Kidney glomerular epithelial cell (primary cell): ENCODE measurements around the gene RAB3IP.
A peak's percentile ranks its signal among the peaks of the same experiment; 100 is the strongest.

Experiments used
- DNase-seq: peaks from one replicate; lab custom pipeline; 2025; lab: John Stamatoyannopoulos, UW

RAB3IP gene, protein sequence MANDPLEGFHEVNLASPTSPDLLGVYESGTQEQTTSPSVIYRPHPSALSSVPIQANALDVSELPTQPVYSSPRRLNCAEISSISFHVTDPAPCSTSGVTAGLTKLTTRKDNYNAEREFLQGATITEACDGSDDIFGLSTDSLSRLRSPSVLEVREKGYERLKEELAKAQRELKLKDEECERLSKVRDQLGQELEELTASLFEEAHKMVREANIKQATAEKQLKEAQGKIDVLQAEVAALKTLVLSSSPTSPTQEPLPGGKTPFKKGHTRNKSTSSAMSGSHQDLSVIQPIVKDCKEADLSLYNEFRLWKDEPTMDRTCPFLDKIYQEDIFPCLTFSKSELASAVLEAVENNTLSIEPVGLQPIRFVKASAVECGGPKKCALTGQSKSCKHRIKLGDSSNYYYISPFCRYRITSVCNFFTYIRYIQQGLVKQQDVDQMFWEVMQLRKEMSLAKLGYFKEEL

DNA sequence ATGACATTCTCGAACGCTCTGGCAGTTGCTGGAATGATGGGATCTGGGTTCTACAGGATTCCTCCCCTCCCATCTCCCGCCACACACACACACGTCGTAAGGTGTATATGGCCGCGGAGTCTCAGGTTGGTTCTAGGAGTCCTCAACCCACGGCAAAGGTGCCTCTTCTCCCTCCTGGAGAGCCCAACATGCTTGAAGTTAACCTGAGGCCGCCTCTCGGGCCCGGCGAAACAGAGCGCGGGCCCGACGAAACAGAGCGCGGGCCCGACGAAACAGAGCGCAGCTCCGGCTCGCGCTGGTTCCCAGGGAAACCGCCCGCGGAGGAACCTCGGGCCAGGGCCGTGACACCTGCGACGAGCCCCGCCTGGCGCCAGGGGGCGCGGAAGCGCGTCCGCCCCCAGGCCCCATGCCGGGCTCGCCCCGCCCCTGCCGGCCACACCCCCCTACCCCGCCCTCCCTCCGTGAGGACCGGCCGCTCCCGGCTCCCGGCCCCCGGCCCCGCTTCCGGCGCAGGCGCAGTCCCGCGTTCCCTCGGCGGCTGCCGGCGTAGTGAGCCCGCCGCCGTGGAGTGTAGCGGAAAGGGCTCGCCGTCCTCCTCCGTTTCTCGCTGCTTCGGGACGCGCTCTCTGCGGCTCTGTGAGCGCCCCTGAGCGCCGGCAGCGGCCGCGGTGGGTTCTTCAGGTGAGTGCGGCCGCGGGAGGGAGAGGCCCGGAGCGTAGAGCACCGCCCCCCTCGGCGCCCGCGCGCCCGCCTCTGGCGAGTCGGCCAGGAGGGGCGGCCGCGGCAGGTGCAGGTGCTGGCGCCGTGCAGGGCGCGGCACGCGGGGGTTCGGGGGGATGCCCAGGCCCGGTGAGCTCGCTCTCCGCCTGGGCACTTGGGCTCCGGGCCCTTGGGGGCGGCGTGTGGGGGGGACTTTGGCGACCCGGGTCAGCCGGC, at the start of gene RAB3IP:
RAB3IP (plus strand) TSS at position 510 of the 936 bp plus-strand sequence. CDS start 16,549 bp downstream, outside the sequence.
- peak; percentile 67 for DNase-seq

DNA sequence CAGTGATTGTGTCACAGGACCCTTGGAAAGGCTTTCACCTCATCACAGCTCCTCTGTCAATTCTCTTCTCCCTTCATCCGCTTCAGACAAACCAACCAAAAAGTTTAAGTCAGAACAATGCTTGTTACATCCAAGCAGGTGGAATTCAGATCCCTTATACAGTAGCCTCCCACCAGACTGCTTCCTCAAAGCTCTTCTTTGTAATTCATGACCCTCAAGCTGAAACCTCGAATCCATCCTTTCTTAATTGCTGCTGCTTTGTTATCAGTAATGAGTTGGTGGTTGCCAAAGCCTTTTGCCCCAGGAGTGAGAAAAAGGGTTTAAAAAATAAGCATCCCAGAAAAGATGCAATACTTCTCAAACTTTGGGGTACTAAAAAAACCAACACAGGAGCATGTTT, 49.0 kb upstream of the RAB3IP start:
- DNase-seq: peak; percentile 55

DNA sequence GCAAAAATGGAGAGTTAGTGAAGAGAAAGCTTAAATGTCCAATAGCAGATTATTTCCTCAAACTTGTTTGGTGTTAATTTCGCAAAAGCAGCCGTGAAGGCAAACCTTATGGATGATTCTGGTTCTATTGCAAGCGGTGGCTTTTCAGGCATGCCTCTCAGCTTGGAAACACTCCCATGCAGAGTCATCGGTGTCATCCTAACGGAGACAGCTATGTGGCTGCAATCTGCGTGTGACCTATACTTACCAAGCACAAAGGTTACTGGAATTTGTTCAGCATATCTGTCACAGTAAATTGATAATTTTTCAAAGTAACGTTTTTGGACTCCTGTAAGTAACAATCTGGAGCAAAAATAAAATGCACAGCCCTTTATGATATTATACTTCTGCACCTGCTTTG, 44.5 kb upstream of the RAB3IP start:
- no peak for DNase-seq

DNA sequence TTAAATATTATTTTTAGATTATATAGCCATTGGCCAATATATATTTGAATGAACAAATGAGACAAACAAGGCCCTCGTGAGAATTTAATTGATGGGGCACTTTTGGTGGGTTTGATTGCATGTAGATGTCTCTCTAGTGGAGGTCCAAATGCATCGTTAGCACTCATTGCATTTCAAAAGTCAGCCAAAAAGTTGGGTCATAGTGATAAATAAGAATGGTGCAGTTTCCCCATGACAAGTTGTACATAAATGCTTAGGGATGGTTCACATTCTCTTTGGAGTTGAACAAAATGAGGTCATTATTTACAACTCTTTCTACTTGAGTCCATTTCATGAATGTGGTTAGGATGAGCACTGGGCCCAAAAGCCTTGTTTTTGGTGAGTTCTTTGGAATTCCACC, 40.6 kb upstream of the RAB3IP start:
- no peak for DNase-seq

DNA sequence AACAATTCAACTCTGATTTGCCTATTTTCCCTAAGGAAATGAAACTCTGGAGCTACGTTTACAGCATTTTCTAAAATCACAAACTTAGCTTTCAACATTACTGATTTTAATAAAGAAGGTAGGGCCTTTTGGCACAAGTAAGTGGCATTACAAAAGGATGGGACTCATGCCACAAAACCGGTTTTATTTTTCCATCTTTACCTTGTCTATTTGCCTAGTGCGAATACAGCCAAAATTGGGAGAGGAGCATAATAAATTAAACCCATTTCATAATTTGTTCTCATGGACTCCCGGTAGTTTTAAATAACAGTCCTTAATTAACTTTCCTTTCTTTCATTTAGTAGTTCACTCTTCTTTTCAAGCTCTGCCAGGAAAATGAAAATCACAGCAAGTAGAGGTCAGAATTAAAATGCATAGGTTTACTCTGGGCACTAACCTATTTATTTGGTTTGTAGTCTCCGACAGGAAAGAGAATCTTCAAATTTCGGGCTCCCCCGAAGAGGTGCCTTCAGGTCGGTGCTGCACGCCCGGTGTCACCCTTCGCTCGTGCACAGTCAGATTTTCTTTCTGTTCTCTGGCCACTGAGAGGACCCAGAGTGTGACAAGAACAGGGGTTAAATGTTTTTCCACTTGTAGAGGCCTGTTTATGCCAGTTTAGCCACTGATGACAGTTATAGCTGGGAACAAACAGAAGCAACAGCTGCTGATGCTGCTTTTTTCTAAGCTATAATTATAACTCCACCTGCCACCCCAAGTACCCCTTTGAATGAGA, 39.7 kb upstream of the RAB3IP start, which contains the start of gene BEST3:
BEST3 (minus strand) TSS at position 535 of the 772 bp plus-strand sequence. CDS start 1,505 bp downstream, outside the sequence.
- DNase-seq: no peak

DNA sequence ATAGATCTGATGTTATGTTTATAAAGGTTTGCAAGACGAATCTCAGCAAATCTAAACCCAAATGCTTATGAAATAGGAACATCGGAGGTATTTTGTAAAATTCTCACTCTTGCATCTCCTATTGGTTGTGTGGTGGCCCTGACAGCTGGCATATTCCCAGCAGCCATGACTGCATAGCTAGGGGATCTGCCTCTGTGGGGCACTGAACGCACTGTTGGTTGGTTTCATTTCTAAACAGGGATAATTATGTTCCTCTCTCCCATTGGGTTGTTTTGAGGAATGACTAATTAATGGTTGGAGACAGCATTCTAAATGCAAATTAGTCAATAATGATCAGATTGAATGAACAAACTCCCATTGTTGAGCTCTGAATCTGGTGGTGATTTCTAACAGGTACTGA, 36.8 kb upstream of the RAB3IP start:
- no peak for DNase-seq

DNA sequence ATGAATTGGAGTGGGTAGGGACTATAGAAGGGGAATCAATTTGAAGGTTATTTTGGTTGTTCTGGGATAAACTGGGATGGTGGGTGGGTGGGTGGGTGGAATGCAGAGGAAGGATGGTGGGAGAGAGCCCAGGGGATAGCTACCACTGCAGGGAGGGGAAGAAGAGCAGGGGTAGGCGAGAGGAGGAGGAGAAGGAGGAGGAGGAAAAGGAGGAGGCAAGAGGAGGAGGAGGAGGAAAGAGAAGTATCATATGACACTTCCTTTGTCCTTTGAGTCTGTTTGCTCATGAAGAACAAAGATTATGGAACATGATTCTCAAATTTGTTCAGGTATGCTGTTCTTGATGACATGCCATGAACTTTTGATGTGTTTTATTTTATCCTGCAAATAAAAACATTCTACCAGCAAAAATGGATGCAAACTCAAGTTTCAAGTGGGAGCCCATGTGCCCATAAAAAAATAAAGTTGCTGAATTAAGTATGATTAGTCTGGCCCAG, 35.5 kb upstream of the RAB3IP start:
- DNase-seq: no peak

DNA sequence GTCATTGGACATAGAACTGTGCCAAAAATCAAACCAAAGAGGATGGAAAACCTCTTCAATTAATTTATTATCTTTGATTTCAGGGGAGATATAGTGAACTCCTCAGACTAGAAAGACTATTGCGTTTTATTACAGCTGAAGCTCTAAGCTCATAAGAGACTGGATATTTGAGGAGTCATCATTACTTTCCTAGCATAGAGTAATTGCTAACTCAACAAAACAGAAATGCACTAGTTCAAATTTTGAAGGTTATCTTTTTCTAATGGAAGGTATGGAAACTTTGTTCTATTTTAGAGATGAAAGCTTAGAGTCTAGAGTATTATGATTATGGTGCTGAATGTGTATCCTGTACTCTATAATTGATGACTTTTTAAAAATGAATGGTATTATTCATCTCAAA, 34.3 kb upstream of the RAB3IP start:
- DNase-seq: no peak

DNA sequence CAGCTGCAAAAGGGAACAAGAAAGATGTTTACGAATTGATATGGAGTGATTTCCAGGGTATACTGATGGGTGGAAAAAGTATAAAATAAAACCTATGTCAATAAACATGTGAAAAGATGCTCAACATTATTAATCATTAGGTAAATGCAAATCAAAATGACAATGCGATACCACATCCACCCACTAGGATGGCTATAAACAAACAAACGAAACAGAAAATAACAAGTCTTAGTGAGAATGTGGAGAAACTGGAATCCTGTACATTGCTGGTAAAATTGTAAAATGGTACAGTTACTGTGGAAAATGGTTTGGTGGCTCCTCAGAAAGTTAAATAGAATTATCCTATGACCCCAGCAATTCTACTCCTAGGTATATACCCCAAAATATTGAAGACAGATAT, 30.0 kb upstream of the RAB3IP start:
- no peak for DNase-seq

DNA sequence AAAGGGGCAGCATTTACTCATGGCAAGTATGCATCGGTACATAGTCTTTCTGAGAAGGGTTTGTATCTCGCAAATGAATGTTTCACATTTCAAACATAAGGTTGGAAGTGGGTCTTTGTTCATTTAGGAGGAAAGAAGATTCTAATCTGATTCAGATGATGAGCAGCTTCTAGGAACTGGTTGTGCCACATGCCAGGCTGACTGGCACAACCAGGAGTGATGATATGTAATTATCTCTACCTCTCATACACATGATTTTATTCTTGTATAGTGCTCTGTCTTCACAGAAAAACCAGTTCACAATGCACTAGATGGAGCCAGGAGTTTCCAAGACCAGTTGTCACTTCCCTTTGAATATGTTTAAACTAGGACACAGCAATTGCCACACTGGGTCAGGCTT, 25.8 kb upstream of the RAB3IP start:
- DNase-seq: no peak

DNA sequence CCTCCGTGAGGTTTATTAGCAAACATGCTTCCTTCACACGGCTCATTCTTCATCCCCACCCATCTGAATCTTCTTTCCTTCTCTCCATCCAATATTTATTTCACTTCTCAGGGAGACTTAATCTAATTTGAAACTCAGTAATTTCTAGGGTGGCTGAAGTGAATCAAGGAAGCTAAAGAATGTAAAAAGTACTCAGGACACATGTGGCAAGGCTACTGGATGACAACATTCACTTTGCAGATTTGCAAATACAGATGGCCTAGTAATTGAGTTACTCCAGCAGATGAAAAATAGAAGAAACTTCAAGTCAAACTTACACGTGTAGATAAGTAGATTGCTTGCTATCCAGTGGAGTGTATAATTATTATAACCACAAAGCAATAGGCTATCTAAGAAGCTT, 24.1 kb upstream of the RAB3IP start:
- DNase-seq: no peak

DNA sequence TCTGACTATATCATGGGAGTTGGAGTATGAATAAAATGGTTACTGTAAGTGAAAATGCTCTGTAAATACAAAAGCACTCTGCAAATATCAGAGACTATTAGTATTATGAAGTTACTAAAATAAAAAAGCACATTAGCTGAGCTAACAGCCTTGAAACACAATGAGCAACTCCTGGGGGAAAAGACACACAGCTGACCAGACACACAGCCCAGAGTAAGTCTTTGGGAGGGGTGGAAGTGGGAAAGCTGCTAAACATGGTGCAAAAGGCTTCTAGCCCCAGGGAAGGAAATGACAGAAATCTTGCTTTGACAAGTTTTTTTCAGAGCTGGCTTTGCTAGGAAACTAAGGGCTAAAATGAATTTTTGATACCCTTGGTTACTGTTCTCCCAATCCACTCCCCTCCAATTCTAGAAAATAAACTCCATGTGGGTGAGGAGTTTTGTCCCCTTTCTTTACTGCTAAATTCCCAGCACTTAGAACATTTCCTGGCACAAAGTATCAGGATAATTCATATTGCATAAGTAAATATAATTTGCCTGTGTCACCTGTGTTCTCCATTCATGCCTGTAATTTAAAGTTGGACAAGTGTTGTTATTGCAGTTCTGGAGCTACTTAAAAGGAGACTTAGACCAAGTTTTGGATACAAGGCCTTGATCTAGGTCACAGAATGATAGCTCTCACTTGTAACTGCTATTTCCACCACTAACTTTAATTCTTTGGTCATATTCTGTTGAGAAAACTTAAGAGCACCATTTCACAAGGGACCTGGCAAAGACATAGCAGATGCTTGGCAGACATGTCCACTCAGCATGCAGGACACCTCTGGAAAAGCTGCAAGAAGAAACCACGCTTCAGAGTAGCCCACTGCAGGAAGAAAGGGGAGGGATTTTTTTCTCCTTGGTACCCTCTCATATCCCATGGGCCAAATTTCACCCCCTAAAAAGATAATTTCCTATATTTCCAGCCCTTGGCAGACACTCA, 19.0 kb upstream of the RAB3IP start:
- DNase-seq: no peak

DNA sequence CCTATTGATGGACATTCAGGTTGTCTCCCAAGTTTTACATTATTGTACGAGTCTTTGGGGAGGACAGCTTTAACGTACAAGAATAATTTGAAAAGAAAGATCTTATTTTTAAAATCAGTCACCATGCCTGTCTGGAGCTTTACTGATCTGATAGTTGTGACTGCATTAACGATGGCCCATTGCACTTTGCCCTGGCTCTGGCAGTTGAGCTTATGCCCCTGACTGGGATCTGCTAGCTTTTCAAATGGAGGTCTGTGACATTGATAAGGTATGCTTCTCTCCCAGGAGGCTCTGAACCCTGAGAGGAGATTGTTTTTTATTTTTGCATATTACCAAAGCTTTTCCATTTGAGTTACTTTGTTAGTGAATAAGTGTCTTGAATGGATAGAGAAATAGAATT, 17.9 kb upstream of the RAB3IP start:
- DNase-seq: no peak

DNA sequence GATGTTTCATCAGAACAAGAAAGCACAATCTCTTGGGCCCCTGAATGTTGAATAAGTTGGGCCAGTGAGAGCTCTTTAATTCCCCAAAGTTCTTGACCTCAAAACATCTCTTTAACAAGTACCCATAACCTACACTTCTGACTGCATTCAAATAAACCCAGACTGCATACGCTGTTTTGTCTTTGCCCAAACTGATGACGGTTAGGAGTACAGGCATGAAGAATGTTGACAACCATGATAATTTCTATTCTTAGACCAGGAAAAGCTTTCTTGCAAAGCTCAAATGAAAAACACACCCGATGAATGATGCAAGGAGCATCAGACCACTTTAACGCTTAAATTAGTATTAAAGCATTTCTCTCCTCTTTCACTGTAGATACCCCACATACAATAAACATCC, 11.7 kb upstream of the RAB3IP start:
- DNase-seq: no peak

DNA sequence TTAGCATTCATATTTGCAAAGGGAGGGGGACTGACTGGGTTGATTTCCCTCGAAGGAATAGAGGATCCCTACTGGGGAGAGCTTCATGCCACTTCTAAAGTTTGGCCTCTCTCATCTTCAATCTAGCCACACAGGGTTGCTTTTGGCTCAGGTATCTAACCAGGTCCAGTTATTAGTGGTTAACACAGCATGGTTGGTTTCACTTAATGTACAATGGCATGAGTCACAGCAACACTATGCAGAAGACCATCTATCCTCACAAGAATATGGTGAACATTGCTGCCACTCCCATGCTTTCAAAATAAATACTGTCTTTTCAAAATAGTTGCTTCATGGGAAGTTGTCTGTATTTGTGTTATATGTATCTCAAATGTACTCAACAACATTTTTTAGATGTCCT, 6.6 kb upstream of the RAB3IP start:
- DNase-seq: peak; percentile 62

DNA sequence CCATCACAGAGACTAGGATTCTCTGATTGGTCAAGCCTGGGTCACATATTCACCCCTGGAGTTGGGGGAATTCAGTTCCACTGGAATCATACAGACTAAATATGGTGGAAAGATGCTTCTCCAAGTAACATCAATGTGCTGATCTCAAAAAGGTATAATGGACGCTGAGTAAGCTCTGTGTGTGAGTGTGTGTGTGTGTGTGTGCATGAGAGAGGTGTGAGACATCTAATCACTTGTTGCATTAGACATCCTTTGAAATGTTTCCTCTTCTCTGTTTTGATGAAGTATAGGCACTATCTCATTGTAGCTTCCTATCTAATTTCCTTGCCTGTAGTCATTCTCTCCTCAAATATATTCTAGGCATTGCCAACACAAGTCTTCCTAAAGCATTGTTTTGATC, 5.0 kb upstream of the RAB3IP start:
- DNase-seq: no peak

DNA sequence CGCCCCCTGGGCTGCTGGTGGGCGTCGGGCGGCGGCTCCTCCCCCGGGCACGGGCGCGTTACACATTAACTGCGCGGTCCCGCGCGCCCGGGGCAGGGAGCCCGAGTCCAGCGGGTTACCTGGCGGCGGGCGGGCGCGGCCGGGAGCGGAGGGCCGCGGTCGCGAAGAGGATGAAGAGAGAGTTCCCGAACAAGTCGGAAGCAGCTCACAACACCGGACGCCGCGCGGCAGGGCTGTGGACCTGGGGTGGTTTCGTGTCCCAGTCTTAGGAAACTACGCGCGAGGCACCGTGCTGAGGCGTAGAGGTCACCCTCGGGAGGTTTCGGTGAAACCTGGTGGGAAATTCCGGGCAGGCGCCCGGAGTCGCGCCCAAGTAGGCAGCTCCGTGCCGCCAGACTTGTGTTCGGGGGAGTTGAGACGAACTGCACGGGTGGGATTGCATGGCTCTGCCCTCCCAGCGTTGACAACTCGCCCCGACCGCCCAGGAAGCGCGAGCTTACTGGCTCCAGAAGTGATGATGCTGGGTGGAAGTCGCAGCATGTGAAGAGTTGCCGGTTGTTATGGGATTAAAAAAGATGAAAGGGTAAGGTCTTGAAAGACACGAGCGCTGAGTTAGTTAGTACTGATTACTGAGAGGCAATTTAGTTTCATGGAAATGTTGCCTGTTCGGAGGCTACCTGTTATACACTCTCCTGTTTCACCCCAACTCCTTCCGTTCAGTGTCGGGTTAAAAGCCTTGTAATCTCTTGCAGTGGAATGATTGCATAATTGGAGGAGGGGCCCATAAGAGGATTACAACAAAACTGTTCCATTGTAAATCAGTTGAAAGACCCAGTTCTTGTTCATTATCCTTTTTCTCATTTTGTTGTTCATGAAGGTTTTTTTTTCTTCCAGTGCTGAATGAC, 879 bp downstream of the RAB3IP start:
- peak; percentile 69 for DNase-seq

DNA sequence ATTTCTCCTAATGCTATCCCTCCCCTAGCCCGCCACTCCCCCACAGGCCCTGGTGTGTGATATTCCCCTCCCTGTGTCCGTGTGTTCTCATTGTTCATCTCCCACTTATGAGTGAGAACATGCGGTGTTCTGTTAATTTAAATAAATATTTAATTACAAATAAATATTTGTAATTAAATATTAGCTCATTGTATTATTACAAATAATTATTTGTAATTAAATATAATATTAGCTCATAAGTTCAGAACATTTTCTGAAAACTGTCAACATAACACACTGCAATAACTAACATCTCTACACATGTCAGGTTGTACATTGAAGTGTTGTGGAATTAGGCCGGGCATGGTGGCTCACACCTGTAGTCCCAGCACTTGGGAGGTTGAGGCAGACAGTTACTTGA, 5.4 kb downstream of the RAB3IP start:
- no peak for DNase-seq

DNA sequence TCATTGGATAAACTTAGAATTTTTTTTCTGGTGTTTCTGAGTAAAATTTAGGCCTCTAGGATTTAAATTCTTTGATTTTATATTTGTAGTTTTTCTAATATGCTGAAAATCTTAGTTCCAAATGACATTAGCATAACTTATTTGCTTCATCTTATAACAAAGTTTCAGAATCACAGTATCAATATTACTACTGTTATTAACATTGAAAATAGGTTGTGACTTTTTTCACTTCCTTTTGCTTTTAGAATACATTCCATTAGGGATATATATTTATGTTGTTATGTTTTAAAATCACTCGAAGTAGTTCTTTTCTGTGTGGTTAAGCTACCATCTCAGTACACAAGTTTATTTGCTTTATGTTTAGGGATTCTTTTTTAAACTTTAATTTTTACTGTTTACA, 12.8 kb downstream of the RAB3IP start:
- no peak for DNase-seq

DNA sequence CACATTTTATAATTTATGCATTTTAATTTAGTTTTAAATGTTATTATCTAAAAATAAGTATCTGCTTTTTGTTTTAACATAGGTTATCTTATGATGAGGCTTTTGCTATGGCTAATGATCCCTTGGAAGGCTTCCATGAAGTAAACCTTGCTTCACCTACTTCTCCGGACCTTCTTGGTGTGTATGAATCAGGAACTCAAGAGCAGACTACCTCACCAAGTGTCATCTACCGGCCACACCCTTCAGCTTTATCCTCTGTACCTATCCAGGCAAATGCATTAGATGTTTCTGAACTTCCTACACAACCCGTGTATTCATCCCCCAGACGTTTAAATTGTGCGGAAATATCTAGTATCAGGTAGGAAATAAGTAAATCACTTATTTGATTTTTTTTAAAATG, 16.6 kb downstream of the RAB3IP start:
- no peak for DNase-seq
